H1 (cell line): ENCODE results near the gene XPNPEP3. TPM values are rescaled to one million over a fixed set of nuclear protein-coding genes. Genes with fewer than 3 reads are reported as not detected.

Source experiments
- CTCF ChIA-PET: fragments of 300-600 bp; sonication (Branson Sonifier 250); formaldehyde crosslinking; loops from one replicate; lab custom pipeline; 2021; ENCODE audit not compliant: partially characterized antibody; lab: Charles Lee
- POLR2A ChIA-PET: fragments of 300-600 bp; sonication (Branson Sonifier 250); formaldehyde crosslinking; loops from one replicate; lab custom pipeline; 2021; ENCODE audit warnings: inconsistent platforms; ENCODE audit not compliant: partially characterized antibody; lab: Charles Lee
- DNase-seq, 2 experiments: peaks; one replicate each; pipeline versions ENCODE4 v3.0.0 to v3.0.0-alpha.2; 2010 to 2022; ENCODE audit warnings: low spot score in 2 of 2, low read depth in 1 of 2, mixed read lengths in 1 of 2
- FAIRE-seq: peaks from 2 replicates; lab custom pipeline; 2011; peaks lifted over from hg19 to GRCh38; lab: Jason Lieb, UNC
- H2AFZ ChIP-seq: 2 replicates; pipeline ENCODE4 v1.8.1; 2012; ENCODE audit warnings: low read length, inconsistent platforms
- H2AK5ac ChIP-seq: 2 replicates; pipeline ENCODE4 v1.6.1; 2013; ENCODE audit warnings: low read depth, low read length
- H2BK120ac ChIP-seq: replicated peaks from 2 replicates; pipeline ENCODE3; 2013; ENCODE audit warnings: low read depth, low read length, inconsistent platforms
- H2BK12ac ChIP-seq: 2 replicates; pipeline ENCODE4 v1.6.1; 2013; ENCODE audit warnings: low read depth, low read length
- H2BK15ac ChIP-seq: 2 replicates; pipeline ENCODE4 v1.6.1; 2013; ENCODE audit warnings: low read length
- H2BK20ac ChIP-seq: 2 replicates; pipeline ENCODE4 v1.6.1; 2013; ENCODE audit warnings: low read length
- H2BK5ac ChIP-seq: 2 replicates; pipeline ENCODE4 v1.6.1; 2013; ENCODE audit warnings: low read depth, low read length
- H3K14ac ChIP-seq: 2 replicates; pipeline ENCODE4 v1.6.1; 2013; ENCODE audit warnings: inconsistent platforms; ENCODE audit not compliant: insufficient read length
- H3K18ac ChIP-seq: 2 replicates; pipeline ENCODE4 v1.6.1; 2013; ENCODE audit warnings: low read length; ENCODE audit errors: extremely low read depth
- H3K23ac ChIP-seq: 2 replicates; pipeline ENCODE4 v1.6.1; 2013; ENCODE audit warnings: inconsistent platforms; ENCODE audit not compliant: insufficient read length
- H3K23me2 ChIP-seq: 2 replicates; pipeline ENCODE4 v1.6.1; 2013; ENCODE audit warnings: low read depth, low read length
- H3K27ac ChIP-seq: 2 replicates; pipeline ENCODE4 v1.6.1; 2011; ENCODE audit warnings: low read depth, low read length, inconsistent platforms
- H3K27me3 ChIP-seq, 4 experiments: replicated peaks in 1 of 4; 1 replicate in 1 of 4; 2 replicates in 3 of 4; pipeline versions ENCODE4 v1.6.1 to v1.8.1; 2011 to 2013; ENCODE audit warnings: low read length in 3 of 4, mild to moderate bottlenecking in 3 of 4, inconsistent platforms in 2 of 4, mixed read lengths in 2 of 4, moderate library complexity in 1 of 4; ENCODE audit not compliant: control insufficient read depth in 3 of 4, insufficient read depth in 3 of 4; ENCODE audit errors: extremely low read depth in 1 of 4
- H3K36me3 ChIP-seq, 4 experiments: 2 replicates each; pipeline versions ENCODE4 v1.6.1 to v1.8.1; 2011 to 2013; ENCODE audit warnings: mild to moderate bottlenecking in 4 of 4, low read length in 3 of 4, moderate library complexity in 2 of 4, control low read depth in 1 of 4, inconsistent platforms in 1 of 4; ENCODE audit not compliant: insufficient read depth in 4 of 4, control insufficient read depth in 2 of 4
- H3K4ac ChIP-seq: replicated peaks from 2 replicates; pipeline ENCODE3; 2013; ENCODE audit warnings: low read length, low read depth, mixed read lengths, inconsistent platforms; ENCODE audit not compliant: insufficient read length
- H3K4me1 ChIP-seq, 4 experiments: replicated peaks in 1 of 4; 1 replicate in 1 of 4; 2 replicates in 3 of 4; pipeline versions ENCODE4 v1.6.1 to v1.8.1; 2011 to 2013; ENCODE audit warnings: low read length in 3 of 4, inconsistent platforms in 2 of 4, mixed read lengths in 1 of 4; ENCODE audit not compliant: insufficient read depth in 4 of 4, control insufficient read depth in 3 of 4
- H3K4me2 ChIP-seq, 2 experiments: 2 replicates each; pipeline versions ENCODE4 v1.6.1 to v1.8.1; 2011 to 2013; ENCODE audit warnings: low read depth in 2 of 2, low read length in 2 of 2, control low read depth in 1 of 2, inconsistent platforms in 1 of 2, mild to moderate bottlenecking in 1 of 2; ENCODE audit not compliant: insufficient read depth in 1 of 2
- H3K4me3 ChIP-seq, 4 experiments: fragments of 200-600, 300-600 bp in 1 of 4; sonication (generic), shearing (Covaris generic), sonication (Bioruptor Twin) in 1 of 4; 2 replicates each; pipeline versions ENCODE4 v1.5.1 to v1.8.1; 2011 to 2016; ENCODE audit warnings: low read length in 4 of 4, low read depth in 3 of 4, control low read depth in 2 of 4, inconsistent platforms in 2 of 4, mild to moderate bottlenecking in 2 of 4, mixed read lengths in 1 of 4, moderate library complexity in 1 of 4; ENCODE audit not compliant: insufficient read depth in 2 of 4; ENCODE audit errors: extremely low read depth in 1 of 4
- H3K56ac ChIP-seq: replicated peaks from 2 replicates; pipeline ENCODE3; 2013; ENCODE audit warnings: low read depth, mild to moderate bottlenecking, mixed read lengths, low read length, inconsistent platforms; ENCODE audit not compliant: insufficient read length
- H3K79me1 ChIP-seq: 2 replicates; pipeline ENCODE4 v1.6.1; 2013; ENCODE audit warnings: low read depth, low read length, control low read depth
- H3K79me2 ChIP-seq, 2 experiments: 2 replicates each; pipeline versions ENCODE4 v1.6.1 to v1.8.1; 2012 to 2013; ENCODE audit warnings: low read length in 2 of 2, mild to moderate bottlenecking in 2 of 2, inconsistent platforms in 1 of 2; ENCODE audit not compliant: insufficient read depth in 2 of 2, control insufficient read depth in 1 of 2
- H3K9ac ChIP-seq, 4 experiments: replicated peaks in 1 of 4; 1 replicate in 1 of 4; 2 replicates in 3 of 4; pipeline versions ENCODE4 v1.6.1 to v1.8.1; 2011 to 2013; ENCODE audit warnings: low read depth in 3 of 4, low read length in 3 of 4, control low read depth in 2 of 4, mild to moderate bottlenecking in 2 of 4, moderate library complexity in 2 of 4, inconsistent platforms in 1 of 4; ENCODE audit errors: extremely low read depth in 1 of 4
- H3K9me3 ChIP-seq, 2 experiments: 2 replicates each; pipeline versions ENCODE4 v1.6.1 to v1.8.1; 2012 to 2013; ENCODE audit warnings: mild to moderate bottlenecking in 2 of 2, moderate library complexity in 2 of 2, control low read depth in 1 of 2, inconsistent platforms in 1 of 2, low read depth in 1 of 2, low read length in 1 of 2, mixed read lengths in 1 of 2; ENCODE audit not compliant: insufficient read depth in 2 of 2
- H4K20me1 ChIP-seq, 2 experiments: replicated peaks in 1 of 2; 2 replicates each; pipeline versions ENCODE3 to v1.8.1; 2011 to 2013; ENCODE audit warnings: inconsistent platforms in 2 of 2, low read length in 2 of 2, mild to moderate bottlenecking in 1 of 2; ENCODE audit not compliant: insufficient read depth in 2 of 2, control insufficient read depth in 1 of 2
- H4K5ac ChIP-seq: 2 replicates; pipeline ENCODE4 v1.6.1; 2013; ENCODE audit warnings: low read length, low read depth, mixed read lengths, inconsistent platforms; ENCODE audit not compliant: insufficient read length
- H4K8ac ChIP-seq: 2 replicates; pipeline ENCODE4 v1.8.0; 2013; ENCODE audit warnings: mild to moderate bottlenecking, moderate library complexity, low read length, inconsistent platforms; ENCODE audit not compliant: insufficient read depth; ENCODE audit errors: extremely low read depth
- H4K91ac ChIP-seq: replicated peaks from 2 replicates; pipeline ENCODE3; 2013; ENCODE audit warnings: low read length, mixed read lengths, inconsistent platforms; ENCODE audit not compliant: insufficient read length
- CREB1 ChIP-seq: IDR thresholded peaks from 2 replicates; pipeline ENCODE4 v1.6.1; 2012; ENCODE audit warnings: inconsistent platforms
- HDAC6 ChIP-seq: IDR thresholded peaks from one replicate; pipeline ENCODE4 v1.7.1; 2012; ENCODE audit warnings: low read depth, mild to moderate bottlenecking, inconsistent platforms, low read length, moderate library complexity
- JUND ChIP-seq: IDR thresholded peaks from 2 replicates; pipeline ENCODE4 v1.6.1; 2011; ENCODE audit warnings: mild to moderate bottlenecking, improper control_type of control experiment, low read length
- RFX5 ChIP-seq: IDR thresholded peaks from 2 replicates; pipeline ENCODE4 v1.6.1; 2011; ENCODE audit warnings: low read depth, low read length, improper control_type of control experiment, borderline replicate concordance
- TAF7 ChIP-seq: optimal IDR thresholded peaks from 2 replicates; pipeline ENCODE3; 2011; ENCODE audit warnings: low read depth, mild to moderate bottlenecking, inconsistent platforms, low read length, moderate library complexity, borderline replicate concordance
- TCF12 ChIP-seq: IDR thresholded peaks from 2 replicates; pipeline ENCODE4 v1.6.1; 2011; ENCODE audit warnings: low read depth, mild to moderate bottlenecking, low read length
- WGBS, 2 experiments: shearing (Covaris generic) in 1 of 2; methylation state at CpG; one replicate each; pipeline versions ENCODE4 v1.1.6 to v1.1.7; 2013 to 2015; ENCODE audit warnings: low lambda C conversion rate in 2 of 2, mixed read lengths in 2 of 2, inconsistent platforms in 1 of 2, low coverage in 1 of 2, missing lambda C conversion rate in 1 of 2; ENCODE audit not compliant: insufficient replicate concordance in 2 of 2, insufficient coverage in 1 of 2, insufficient read length in 1 of 2; ENCODE audit errors: extremely low coverage in 1 of 2, missing lambda C conversion rate in 1 of 2; 5-methylcytosine and 5-hydroxymethylcytosine counted together
- polyA plus RNA-seq, 7 experiments: library from polyadenylated mRNA; depleted of rRNA in 3 of 7; stranded (reverse) in 5 of 7; unstranded in 2 of 7; fragments of >200 nt in 5 of 7; fragments of 200-250 nt in 2 of 7; gene quantifications; 1 replicate in 5 of 7; 2 replicates in 1 of 7; 4 replicates in 1 of 7; pipeline versions ENCODE4 v1.2.1 to v1.2.3, GENCODE V29; 2011 to 2013; ENCODE audit warnings: missing spikeins in 2 of 7, mixed read lengths in 2 of 7
- total RNA-seq: library from RNA; stranded (reverse); fragmentation: NEBNext Ultra II Directional; extraction: Animal tissue kit (Norgen Biotek cat#: 25700); gene quantifications from 2 replicates; pipeline ENCODE4 v1.2.1, GENCODE V29; 2021

Gene XPNPEP3
- total and polyA plus RNA-seq, 2 of the 8 experiments (the other 6 are each of a cell fraction or from before 2014, with no cell fraction given), result 25.8 to 29.2 TPM

DNA sequence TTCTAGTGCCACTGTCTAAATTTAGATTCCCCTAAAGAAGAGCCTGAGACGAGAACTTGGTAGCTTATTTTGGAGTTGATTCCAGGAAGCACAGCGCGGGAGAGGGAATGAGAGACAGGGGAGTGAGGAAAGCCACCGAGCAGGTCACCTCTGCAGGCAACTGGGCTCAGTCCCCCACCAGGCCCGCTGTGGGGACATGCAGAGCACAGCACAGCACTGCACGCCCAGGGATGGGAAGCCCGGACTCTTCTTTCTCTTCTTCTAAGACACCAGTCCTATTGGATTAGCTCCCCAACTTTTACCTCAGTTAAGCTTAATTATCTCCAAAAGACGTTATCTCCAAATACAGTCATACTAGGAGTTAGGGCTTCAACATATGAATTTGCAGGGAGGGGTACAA lies 122.9 kb downstream of the XPNPEP3 start:
- WGBS, 2 experiments, result 95% methylated on average over 8 of the region's 8 CpGs; no CpG with 5 or more reads in 1 of the 2 experiments

More for the DNA sequence above, 122.9 kb downstream of the XPNPEP3 start:
- Histone ChIP-seq H2BK12ac (no peak overlapping the region), H3K27me3 (no peaks in the 10 kb centered on the region), H4K20me1 (no peaks in the 10 kb centered on the region), H3K23me2 (no peaks in the 10 kb centered on the region), H3K4me1 (no peaks in the 10 kb centered on the region), H3K4me2 (no peak overlapping the region), H3K36me3 (no peaks in the 10 kb centered on the region), H3K9me3 (no peaks in the 10 kb centered on the region), H2BK15ac (no peak overlapping the region), H3K18ac (no peak overlapping the region), H3K56ac (no peak overlapping the region), H2BK5ac (no peak overlapping the region), H3K23ac (no peak overlapping the region), H4K91ac (no peak overlapping the region), H3K14ac (no peak overlapping the region), H2AK5ac (no peak overlapping the region), H2BK20ac (no peak overlapping the region), H3K4me3 (no peak overlapping the region), H4K8ac (no peak overlapping the region), H3K79me2 (no peaks in the 10 kb centered on the region), H3K79me1 (no peaks in the 10 kb centered on the region), H3K4ac (no peak overlapping the region), H3K27ac (no peak overlapping the region), H2BK120ac (no peak overlapping the region), H2AFZ (no peak overlapping the region), H4K5ac (no peak overlapping the region), H3K9ac (no peak overlapping the region)
- CTCF ChIA-PET, result no interaction called here
- POLR2A ChIA-PET, result interaction anchor here (1.3 to 1.9 kb wide), 2 partner anchors 9 to 41 kb away, joined by 3 to 4 read pairs; no protein-coding TSS in a partner anchor
- FAIRE-seq (no peak), DNase-seq (no peak)
- TF ChIP-seq RFX5 (no peak), CREB1 (no peak), TCF12 (no peak), HDAC6 (no peak), TAF7 (no peak), JUND (no peak)
